HepG2 (cell line): Measurements from ENCODE around the gene ZNF593OS. TPM values are rescaled to one million over a fixed set of nuclear protein-coding genes. Genes with fewer than 3 reads are reported as not detected.

ENCODE experiments used
- GLI4 ChIP-seq: sonication (generic); formaldehyde crosslinking; IDR thresholded peaks from 2 replicates; pipeline ENCODE4 v1.5.1; 2020; ENCODE audit warnings: missing genetic modification reagents, mild to moderate bottlenecking, moderate library complexity, borderline replicate concordance
- GTF3A ChIP-seq: sonication (generic); formaldehyde crosslinking; conservative IDR thresholded peaks from 2 replicates; pipeline ENCODE4 v1.4.0; 2020; ENCODE audit warnings: mild to moderate bottlenecking, missing genetic modification reagents
- KDM2A ChIP-seq: sonication (generic); formaldehyde crosslinking; IDR thresholded peaks from 2 replicates; pipeline ENCODE4 v1.4.0; 2020; ENCODE audit warnings: low read depth, missing genetic modification reagents, borderline replicate concordance
- PAF1 ChIP-seq: IDR thresholded peaks from 2 replicates; pipeline ENCODE4 v1.6.1; 2016; ENCODE audit warnings: missing genetic modification reagents, missing compliant biosample characterization
- TARDBP ChIP-seq: sonication (generic); formaldehyde crosslinking; IDR thresholded peaks from 2 replicates; pipeline ENCODE4 v1.8.0; 2022; ENCODE audit warnings: mild to moderate bottlenecking, missing genetic modification reagents
- TEAD2 ChIP-seq: sonication (generic); formaldehyde crosslinking; IDR thresholded peaks from 2 replicates; pipeline ENCODE4 v1.9.0; 2021; ENCODE audit warnings: missing genetic modification reagents
- U2AF2 ChIP-seq: fragments of 200-400 bp; formaldehyde crosslinking; IDR thresholded peaks from 2 replicates; pipeline ENCODE4 v1.6.1; 2017; ENCODE audit warnings: low read depth, mild to moderate bottlenecking, low read length
- ZFP36L1 ChIP-seq: sonication (generic); formaldehyde crosslinking; IDR thresholded peaks from 2 replicates; pipeline ENCODE4 v1.8.0; 2022; ENCODE audit warnings: mild to moderate bottlenecking, missing genetic modification reagents, moderate library complexity
- ZNF12 ChIP-seq: sonication (generic); formaldehyde crosslinking; IDR thresholded peaks from 2 replicates; pipeline ENCODE4 v1.5.0; 2020; ENCODE audit warnings: missing genetic modification reagents
- ZNF136 ChIP-seq: sonication (generic); formaldehyde crosslinking; IDR thresholded peaks from 2 replicates; pipeline ENCODE4 v1.8.1; 2022; ENCODE audit warnings: low read depth, mild to moderate bottlenecking, moderate library complexity, missing genetic modification reagents
- ZNF557 ChIP-seq: sonication (generic); formaldehyde crosslinking; IDR thresholded peaks from 2 replicates; pipeline ENCODE4 v1.4.0; 2020; ENCODE audit warnings: missing genetic modification reagents
- ZSCAN31 ChIP-seq: sonication (generic); formaldehyde crosslinking; IDR thresholded peaks from 2 replicates; pipeline ENCODE4 v1.5.0; 2020; ENCODE audit warnings: low read depth, mild to moderate bottlenecking, missing genetic modification reagents
- polyA plus RNA-seq, 8 experiments: library from polyadenylated mRNA; depleted of rRNA in 3 of 8; stranded (reverse) in 7 of 8; unstranded in 1 of 8; fragments of >200 nt; fragmentation: Illumina TruSeq in 4 of 8; extraction: Trizol in 4 of 8; gene quantifications; 2 replicates each; pipeline versions ENCODE4 v1.2.1 to v1.2.3, GENCODE V29; 2011 to 2016; ENCODE audit warnings: low read depth in 4 of 8, missing spikeins in 1 of 8, mixed read lengths in 1 of 8; ENCODE audit not compliant: insufficient read depth in 1 of 8
- total RNA-seq, 5 experiments: library from RNA; depleted of rRNA; stranded (reverse); fragments of >200 nt; fragmentation: Illumina TruSeq; extraction: Trizol; gene quantifications; 2 replicates each; pipeline ENCODE4 v1.2.3, GENCODE V29; 2016; ENCODE audit warnings: low read depth in 1 of 5
- TF ChIP-seq, protein P1 (sequence below): sonication (generic); formaldehyde crosslinking; IDR thresholded peaks from 2 replicates; pipeline ENCODE4 v1.5.1; 2020; ENCODE audit warnings: mild to moderate bottlenecking, missing genetic modification reagents, moderate library complexity
- TF ChIP-seq, protein P2 (sequence below), 2 experiments: sonication (generic) in 1 of 2; formaldehyde crosslinking in 1 of 2; IDR thresholded peaks; 2 replicates each; pipeline versions ENCODE4 v1.4.0 to v1.6.1; 2018 to 2020; ENCODE audit warnings: missing genetic modification reagents in 2 of 2, borderline replicate concordance in 1 of 2, low read depth in 1 of 2, mild to moderate bottlenecking in 1 of 2, missing biosample characterization in 1 of 2
- TF ChIP-seq, protein P3 (sequence below): sonication (generic); formaldehyde crosslinking; IDR thresholded peaks from 2 replicates; pipeline ENCODE4 v1.5.0; 2020; ENCODE audit warnings: missing genetic modification reagents, mild to moderate bottlenecking, borderline replicate concordance

Gene ZNF593OS
- total and polyA plus RNA-seq, 2 of the 13 experiments (the other 11 are each of a cell fraction or from before 2014, with no cell fraction given), result not detected

DNA sequence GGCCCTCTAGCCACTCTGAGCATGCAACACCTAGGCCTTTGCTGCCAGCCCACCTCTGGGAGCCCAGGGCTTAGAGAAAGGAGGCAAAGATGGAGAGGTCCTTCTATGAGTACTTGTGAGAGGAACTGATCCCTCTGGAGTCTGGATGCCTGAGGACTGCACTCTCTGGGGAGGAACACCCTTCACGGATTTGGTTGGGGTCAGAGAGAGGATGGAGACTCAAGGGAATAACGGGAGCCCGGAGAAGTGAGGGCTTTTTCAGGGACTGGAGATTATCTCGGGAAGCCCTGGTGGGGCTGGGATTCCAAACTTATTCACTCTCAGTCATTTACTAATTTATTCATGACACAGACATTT, 2.5 kb downstream of the ZNF593OS start (continued):
- TF ChIP-seq, protein P1, sequence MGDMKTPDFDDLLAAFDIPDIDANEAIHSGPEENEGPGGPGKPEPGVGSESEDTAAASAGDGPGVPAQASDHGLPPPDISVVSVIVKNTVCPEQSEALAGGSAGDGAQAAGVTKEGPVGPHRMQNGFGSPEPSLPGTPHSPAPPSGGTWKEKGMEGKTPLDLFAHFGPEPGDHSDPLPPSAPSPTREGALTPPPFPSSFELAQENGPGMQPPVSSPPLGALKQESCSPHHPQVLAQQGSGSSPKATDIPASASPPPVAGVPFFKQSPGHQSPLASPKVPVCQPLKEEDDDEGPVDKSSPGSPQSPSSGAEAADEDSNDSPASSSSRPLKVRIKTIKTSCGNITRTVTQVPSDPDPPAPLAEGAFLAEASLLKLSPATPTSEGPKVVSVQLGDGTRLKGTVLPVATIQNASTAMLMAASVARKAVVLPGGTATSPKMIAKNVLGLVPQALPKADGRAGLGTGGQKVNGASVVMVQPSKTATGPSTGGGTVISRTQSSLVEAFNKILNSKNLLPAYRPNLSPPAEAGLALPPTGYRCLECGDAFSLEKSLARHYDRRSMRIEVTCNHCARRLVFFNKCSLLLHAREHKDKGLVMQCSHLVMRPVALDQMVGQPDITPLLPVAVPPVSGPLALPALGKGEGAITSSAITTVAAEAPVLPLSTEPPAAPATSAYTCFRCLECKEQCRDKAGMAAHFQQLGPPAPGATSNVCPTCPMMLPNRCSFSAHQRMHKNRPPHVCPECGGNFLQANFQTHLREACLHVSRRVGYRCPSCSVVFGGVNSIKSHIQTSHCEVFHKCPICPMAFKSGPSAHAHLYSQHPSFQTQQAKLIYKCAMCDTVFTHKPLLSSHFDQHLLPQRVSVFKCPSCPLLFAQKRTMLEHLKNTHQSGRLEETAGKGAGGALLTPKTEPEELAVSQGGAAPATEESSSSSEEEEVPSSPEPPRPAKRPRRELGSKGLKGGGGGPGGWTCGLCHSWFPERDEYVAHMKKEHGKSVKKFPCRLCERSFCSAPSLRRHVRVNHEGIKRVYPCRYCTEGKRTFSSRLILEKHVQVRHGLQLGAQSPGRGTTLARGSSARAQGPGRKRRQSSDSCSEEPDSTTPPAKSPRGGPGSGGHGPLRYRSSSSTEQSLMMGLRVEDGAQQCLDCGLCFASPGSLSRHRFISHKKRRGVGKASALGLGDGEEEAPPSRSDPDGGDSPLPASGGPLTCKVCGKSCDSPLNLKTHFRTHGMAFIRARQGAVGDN (CRISPR knock-in tag), result no peak
- no peak for TF ChIP-seq U2AF2
- no peak for TF ChIP-seq TARDBP (CRISPR knock-in tag)
- TF ChIP-seq TEAD2 (CRISPR knock-in tag), result no peak
- TF ChIP-seq ZNF12 (CRISPR knock-in tag), result no peak
- no peak for TF ChIP-seq GLI4 (CRISPR knock-in tag)
- no peak for TF ChIP-seq KDM2A (CRISPR knock-in tag)
- TF ChIP-seq ZFP36L1 (CRISPR knock-in tag), result no peak
- TF ChIP-seq PAF1 (CRISPR knock-in tag), result no peak
- no peak for TF ChIP-seq ZSCAN31 (CRISPR knock-in tag)
- TF ChIP-seq, protein P2, sequence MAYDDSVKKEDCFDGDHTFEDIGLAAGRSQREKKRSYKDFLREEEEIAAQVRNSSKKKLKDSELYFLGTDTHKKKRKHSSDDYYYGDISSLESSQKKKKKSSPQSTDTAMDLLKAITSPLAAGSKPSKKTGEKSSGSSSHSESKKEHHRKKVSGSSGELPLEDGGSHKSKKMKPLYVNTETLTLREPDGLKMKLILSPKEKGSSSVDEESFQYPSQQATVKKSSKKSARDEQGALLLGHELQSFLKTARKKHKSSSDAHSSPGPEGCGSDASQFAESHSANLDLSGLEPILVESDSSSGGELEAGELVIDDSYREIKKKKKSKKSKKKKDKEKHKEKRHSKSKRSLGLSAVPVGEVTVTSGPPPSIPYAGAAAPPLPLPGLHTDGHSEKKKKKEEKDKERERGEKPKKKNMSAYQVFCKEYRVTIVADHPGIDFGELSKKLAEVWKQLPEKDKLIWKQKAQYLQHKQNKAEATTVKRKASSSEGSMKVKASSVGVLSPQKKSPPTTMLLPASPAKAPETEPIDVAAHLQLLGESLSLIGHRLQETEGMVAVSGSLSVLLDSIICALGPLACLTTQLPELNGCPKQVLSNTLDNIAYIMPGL (CRISPR knock-in tag; IDR thresholded peaks at IDR 0.05; ENCODE audit: borderline replicate concordance in 1 of 2, low read depth in 1 of 2), result no peak
- TF ChIP-seq, protein P3, sequence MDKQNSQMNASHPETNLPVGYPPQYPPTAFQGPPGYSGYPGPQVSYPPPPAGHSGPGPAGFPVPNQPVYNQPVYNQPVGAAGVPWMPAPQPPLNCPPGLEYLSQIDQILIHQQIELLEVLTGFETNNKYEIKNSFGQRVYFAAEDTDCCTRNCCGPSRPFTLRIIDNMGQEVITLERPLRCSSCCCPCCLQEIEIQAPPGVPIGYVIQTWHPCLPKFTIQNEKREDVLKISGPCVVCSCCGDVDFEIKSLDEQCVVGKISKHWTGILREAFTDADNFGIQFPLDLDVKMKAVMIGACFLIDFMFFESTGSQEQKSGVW (CRISPR knock-in tag), result no peak
- no peak for TF ChIP-seq ZNF557
- no peak for TF ChIP-seq GTF3A (CRISPR knock-in tag)
- TF ChIP-seq ZNF136 (CRISPR knock-in tag), result no peak
- TF ChIP-seq, all 625 proteins: peak for 0
